Natural killer cell (primary cell): ENCODE data around the gene SLC2A13. TPM values are rescaled to one million over a fixed set of nuclear protein-coding genes. Genes with fewer than 3 reads are reported as not detected.

Source experiments
- ATAC-seq, 3 donors: fragments of 150-1000 bp in 2 of 3; fragments of 200-7000 bp in 1 of 3; cut with Tn5 transposase; 1 replicate in 1 of 3; 2 replicates in 2 of 3; pipeline ENCODE4 v1.10.0; 2021; ENCODE audit warnings: mild to moderate bottlenecking in 2 of 3, moderate library complexity in 2 of 3
- DNase-seq, 2 donors: peaks; one replicate each; pipeline versions ENCODE4 v3.0.0 to v3.0.0-alpha.2; 2013 to 2021; ENCODE audit warnings: mixed read lengths in 1 of 2
- H3K27ac ChIP-seq: one replicate; pipeline ENCODE4 v1.5.1; 2013; ENCODE audit warnings: mild to moderate bottlenecking, low read length
- H3K27me3 ChIP-seq: one replicate; pipeline ENCODE4 v1.6.1; 2013; ENCODE audit warnings: low read length; ENCODE audit not compliant: control insufficient read depth, insufficient read depth
- H3K36me3 ChIP-seq: one replicate; pipeline ENCODE4 v1.6.1; 2013; ENCODE audit warnings: low read length; ENCODE audit not compliant: control insufficient read depth, insufficient read depth
- H3K4me1 ChIP-seq: one replicate; pipeline ENCODE4 v1.6.1; 2013; ENCODE audit warnings: low read length; ENCODE audit not compliant: control insufficient read depth, insufficient read depth
- H3K4me3 ChIP-seq: one replicate; pipeline ENCODE4 v1.5.1; 2013; ENCODE audit warnings: low read length
- H3K9me3 ChIP-seq: one replicate; pipeline ENCODE4 v1.6.1; 2013; ENCODE audit warnings: low read length; ENCODE audit not compliant: control insufficient read depth, insufficient read depth
- H3K27ac Mint-ChIP-seq, 2 donors: one replicate each; pipeline ENCODE4 v1.8.0; 2022; ENCODE audit warnings: mild to moderate bottlenecking in 2 of 2, mixed read lengths in 2 of 2, moderate library complexity in 1 of 2
- H3K27me3 Mint-ChIP-seq, 2 donors: one replicate each; pipeline ENCODE4 v1.8.0; 2022; ENCODE audit warnings: low read depth in 2 of 2, mixed read lengths in 2 of 2
- H3K36me3 Mint-ChIP-seq: one replicate; pipeline ENCODE4 v1.8.0; 2022; ENCODE audit warnings: mixed read lengths
- H3K4me1 Mint-ChIP-seq, 2 donors: one replicate each; pipeline ENCODE4 v1.8.0; 2022; ENCODE audit warnings: mixed read lengths in 2 of 2
- H3K4me3 Mint-ChIP-seq: one replicate; pipeline ENCODE4 v1.8.0; 2022; ENCODE audit warnings: mild to moderate bottlenecking, moderate library complexity, mixed read lengths
- H3K9me3 Mint-ChIP-seq, 2 donors: one replicate each; pipeline ENCODE4 v1.8.0; 2022; ENCODE audit warnings: mixed read lengths in 2 of 2
- WGBS: methylation state at CpG from one replicate; pipeline ENCODE4 v1.1.7; 2013; ENCODE audit warnings: missing lambda C conversion rate; ENCODE audit not compliant: insufficient coverage; 5-methylcytosine and 5-hydroxymethylcytosine counted together
- intact Hi-C: fragments of 100-400 bp; cut with micrococcal nuclease; formaldehyde crosslinking; loops from one replicate; pipeline ENCODE4 v1.14.2; 2022
- total RNA-seq, 4 donors: library from RNA; stranded (reverse); fragments of 120-200 nt in 1 of 4; gene quantifications; one replicate each; pipeline versions ENCODE4 v1.2.3 to v1.2.4, GENCODE V29; 2013 to 2022
- TF ChIP-seq, protein P1 (sequence below): fragments of 200-600 bp; IDR thresholded peaks from one replicate; pipeline ENCODE4 v1.8.0; 2022; ENCODE audit warnings: antibody characterized with exemption

The SLC2A13 gene
- total RNA-seq, 3 donors from 2014 or later (not counting 1 experiment from before 2014, with no cell fraction given) = 6.0 to 10.9 (median 8.7) TPM

- Mint-ChIP-seq H3K4me3 (no peak overlapping the region), H3K4me1 (no peaks in the 10 kb centered on the region)
- intact Hi-C loops = no loop called here
Observed at GRCh38 chr12:40001406-40001805, 104.5 kb downstream of the SLC2A13 start.

DNA sequence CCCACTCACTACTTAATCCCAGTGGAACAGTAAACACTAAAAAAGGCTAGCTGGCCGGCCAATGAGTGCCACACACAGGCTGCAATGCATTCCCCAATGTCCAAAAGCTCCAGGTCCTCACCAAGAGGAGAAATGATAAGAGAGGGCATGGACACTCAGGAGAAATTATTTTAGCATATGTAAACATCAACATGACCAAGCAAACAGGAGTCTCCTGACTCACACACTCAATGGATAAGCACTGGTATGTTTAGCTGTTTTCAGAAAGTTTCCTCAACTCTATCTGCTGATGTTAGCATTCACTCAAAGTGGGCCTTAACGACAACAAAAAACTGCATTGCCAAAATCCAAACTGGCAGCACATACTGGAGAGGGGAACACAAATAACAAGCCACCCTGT is 105.0 kb downstream of the SLC2A13 start:
- Mint-ChIP-seq H3K27ac (no peak overlapping the region), H3K36me3 (peaks cover 27% of the 10 kb centered on the region), H3K27me3 (no peaks in the 10 kb centered on the region), H3K9me3 (peaks cover 5 to 16% of the 10 kb centered on the region in 2 donors), H3K4me1 (no peaks in the 10 kb centered on the region), H3K4me3 (no peak overlapping the region)
- ATAC-seq (no peak), DNase-seq (no peak)
- H3K4me3 ChIP-seq = no peak overlapping the region
- no peaks in the 10 kb centered on the region for H3K4me1 ChIP-seq
- WGBS = 100% methylated on average over 2 of the region's 2 CpGs
- TF ChIP-seq, protein P1, sequence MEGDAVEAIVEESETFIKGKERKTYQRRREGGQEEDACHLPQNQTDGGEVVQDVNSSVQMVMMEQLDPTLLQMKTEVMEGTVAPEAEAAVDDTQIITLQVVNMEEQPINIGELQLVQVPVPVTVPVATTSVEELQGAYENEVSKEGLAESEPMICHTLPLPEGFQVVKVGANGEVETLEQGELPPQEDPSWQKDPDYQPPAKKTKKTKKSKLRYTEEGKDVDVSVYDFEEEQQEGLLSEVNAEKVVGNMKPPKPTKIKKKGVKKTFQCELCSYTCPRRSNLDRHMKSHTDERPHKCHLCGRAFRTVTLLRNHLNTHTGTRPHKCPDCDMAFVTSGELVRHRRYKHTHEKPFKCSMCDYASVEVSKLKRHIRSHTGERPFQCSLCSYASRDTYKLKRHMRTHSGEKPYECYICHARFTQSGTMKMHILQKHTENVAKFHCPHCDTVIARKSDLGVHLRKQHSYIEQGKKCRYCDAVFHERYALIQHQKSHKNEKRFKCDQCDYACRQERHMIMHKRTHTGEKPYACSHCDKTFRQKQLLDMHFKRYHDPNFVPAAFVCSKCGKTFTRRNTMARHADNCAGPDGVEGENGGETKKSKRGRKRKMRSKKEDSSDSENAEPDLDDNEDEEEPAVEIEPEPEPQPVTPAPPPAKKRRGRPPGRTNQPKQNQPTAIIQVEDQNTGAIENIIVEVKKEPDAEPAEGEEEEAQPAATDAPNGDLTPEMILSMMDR = no peak
- H3K27me3 ChIP-seq = no peaks in the 10 kb centered on the region
- peaks cover 16% of the 10 kb centered on the region for H3K9me3 ChIP-seq
- no peaks in the 10 kb centered on the region for H3K36me3 ChIP-seq
- intact Hi-C loops = no loop called here
- H3K27ac ChIP-seq = no peak overlapping the region

More at GRCh38 chr12:40001406-40001805, 104.5 kb downstream of the SLC2A13 start:
- H3K4me1 ChIP-seq = no peaks in the 10 kb centered on the region
- H3K27ac ChIP-seq = no peak overlapping the region
- H3K27me3 ChIP-seq = no peaks in the 10 kb centered on the region
- no peak overlapping the region for H3K4me3 ChIP-seq
- DNase-seq (no peak), ATAC-seq (no peak)
- H3K27me3 Mint-ChIP-seq = no peaks in the 10 kb centered on the region
- peaks cover 27% of the 10 kb centered on the region for H3K36me3 Mint-ChIP-seq
- peaks cover 15% of the 10 kb centered on the region for H3K9me3 ChIP-seq
- peaks cover 5 to 16% of the 10 kb centered on the region in 2 donors for H3K9me3 Mint-ChIP-seq
- TF ChIP-seq, protein P1 = no peak
- no peak overlapping the region for H3K27ac Mint-ChIP-seq
- H3K36me3 ChIP-seq = no peaks in the 10 kb centered on the region

- Mint-ChIP-seq H3K27ac (no peak overlapping the region), H3K36me3 (peaks cover 7% of the 10 kb centered on the region), H3K4me3 (no peak overlapping the region), H3K27me3 (no peaks in the 10 kb centered on the region), H3K4me1 (peaks cover 0 to 18% of the 10 kb centered on the region in 2 donors), H3K9me3 (peaks cover 0 to 2% of the 10 kb centered on the region in 2 donors)
- no peak overlapping the region for H3K4me3 ChIP-seq
- no peaks in the 10 kb centered on the region for H3K4me1 ChIP-seq
- H3K36me3 ChIP-seq = no peaks in the 10 kb centered on the region
- TF ChIP-seq, protein P1 = no peak
- H3K9me3 ChIP-seq = peaks cover 9% of the 10 kb centered on the region
- intact Hi-C loops = no loop called here
- DNase-seq (no peak), ATAC-seq (no peak)
- H3K27ac ChIP-seq = no peak overlapping the region
- WGBS = 100% methylated on average over 1 of the region's 1 CpG
- H3K27me3 ChIP-seq = no peaks in the 10 kb centered on the region
Observed at GRCh38 chr12:39993268-39993667, 112.6 kb downstream of the SLC2A13 start.
